KOPT-K1 (cell line): ENCODE data around the gene SLIT1.

Experiments used
- H3K27ac ChIP-seq: fragments of 200-600 bp; sonication (generic); 2 replicates; pipeline ENCODE4 v1.5.1; 2016; ENCODE audit warnings: antibody characterized with exemption, mild to moderate bottlenecking, low read depth, low read length; ENCODE audit not compliant: poor library complexity, severe bottlenecking
- H3K36me3 ChIP-seq: fragments of 200-600 bp; sonication (generic); 2 replicates; pipeline ENCODE4 v1.5.1; 2017; ENCODE audit warnings: antibody characterized with exemption, mild to moderate bottlenecking, low read length, moderate library complexity; ENCODE audit not compliant: insufficient read depth
- H3K9me3 ChIP-seq: fragments of 200-600 bp; sonication (generic); 2 replicates; pipeline ENCODE4 v1.5.1; 2017; ENCODE audit warnings: antibody characterized with exemption, low read length, mild to moderate bottlenecking; ENCODE audit not compliant: insufficient read depth, poor library complexity, severe bottlenecking

SLIT1 gene

GRCh38 chr10:96999337-96999736 is 186.4 kb downstream of the SLIT1 start:
- Histone ChIP-seq H3K27ac (no peak overlapping the region), H3K36me3 (peaks cover 72% of the 10 kb centered on the region), H3K9me3 (no peaks in the 10 kb centered on the region)

- Histone ChIP-seq H3K36me3 (peaks cover 62% of the 10 kb centered on the region), H3K27ac (no peak overlapping the region), H3K9me3 (no peaks in the 10 kb centered on the region)
Measured at GRCh38 chr10:96998329-96998888, 187.3 kb downstream of the SLIT1 start.

DNA sequence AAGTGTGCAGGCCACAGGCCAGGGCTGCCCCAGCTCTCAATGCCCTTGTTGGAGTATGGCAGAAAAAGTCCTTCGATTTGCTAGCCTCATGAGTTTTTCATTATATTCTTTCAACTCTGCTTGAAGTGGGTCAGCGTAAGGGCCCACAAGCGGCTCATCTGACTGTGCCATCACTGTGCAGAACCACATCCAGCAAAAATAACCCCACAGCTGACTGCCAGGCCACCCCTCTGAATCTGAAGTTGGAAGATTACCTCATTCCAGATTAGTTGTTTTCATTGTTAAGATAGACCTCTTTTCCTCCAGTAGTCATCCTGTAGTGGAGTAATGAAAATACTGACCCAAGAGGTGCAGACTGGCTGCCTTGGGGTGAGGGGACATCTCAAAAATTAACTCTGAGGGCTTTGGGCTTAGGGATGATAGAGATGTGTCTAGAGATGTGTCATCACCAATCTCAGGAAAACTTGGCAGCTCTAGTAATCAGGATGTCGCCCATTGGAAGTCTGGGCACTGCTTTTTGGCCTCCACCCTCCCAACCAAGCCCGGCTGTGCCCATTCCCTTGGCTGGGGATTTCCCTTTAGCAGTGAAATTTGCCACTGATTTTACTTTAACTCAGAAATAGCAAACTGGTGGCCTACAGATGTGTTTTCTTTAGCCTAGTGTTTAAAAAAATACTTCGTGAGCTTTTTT is 189.3 kb downstream of the SLIT1 start:
- Histone ChIP-seq H3K27ac (no peak overlapping the region), H3K9me3 (no peaks in the 10 kb centered on the region), H3K36me3 (peaks cover 43% of the 10 kb centered on the region)

GRCh38 chr10:96995851-96996250 is 189.9 kb downstream of the SLIT1 start:
- peaks cover 37% of the 10 kb centered on the region for H3K36me3 ChIP-seq
- no peaks in the 10 kb centered on the region for H3K9me3 ChIP-seq
- no peak overlapping the region for H3K27ac ChIP-seq

GRCh38 chr10:96992721-96993120 is 193.0 kb downstream of the SLIT1 start:
- Histone ChIP-seq H3K27ac (no peak overlapping the region), H3K36me3 (peaks cover 8% of the 10 kb centered on the region), H3K9me3 (no peaks in the 10 kb centered on the region)

GRCh38 chr10:96991313-96991841 is 194.4 kb downstream of the SLIT1 start:
- H3K9me3 ChIP-seq, result no peaks in the 10 kb centered on the region
- no peaks in the 10 kb centered on the region for H3K36me3 ChIP-seq
- H3K27ac ChIP-seq, result no peak overlapping the region

- Histone ChIP-seq H3K9me3 (no peaks in the 10 kb centered on the region), H3K36me3 (peaks cover 5% of the 10 kb centered on the region; the same call in 1 of the 2 replicates), H3K27ac (no peak overlapping the region)
Measured at GRCh38 chr10:96988426-96988825, 197.3 kb downstream of the SLIT1 start.

- no peak overlapping the region for H3K27ac ChIP-seq
- H3K36me3 ChIP-seq, result peaks cover 11% of the 10 kb centered on the region; the same call in 1 of the 2 replicates
- no peaks in the 10 kb centered on the region for H3K9me3 ChIP-seq
Measured at GRCh38 chr10:96987842-96988175, 197.9 kb downstream of the SLIT1 start.

DNA sequence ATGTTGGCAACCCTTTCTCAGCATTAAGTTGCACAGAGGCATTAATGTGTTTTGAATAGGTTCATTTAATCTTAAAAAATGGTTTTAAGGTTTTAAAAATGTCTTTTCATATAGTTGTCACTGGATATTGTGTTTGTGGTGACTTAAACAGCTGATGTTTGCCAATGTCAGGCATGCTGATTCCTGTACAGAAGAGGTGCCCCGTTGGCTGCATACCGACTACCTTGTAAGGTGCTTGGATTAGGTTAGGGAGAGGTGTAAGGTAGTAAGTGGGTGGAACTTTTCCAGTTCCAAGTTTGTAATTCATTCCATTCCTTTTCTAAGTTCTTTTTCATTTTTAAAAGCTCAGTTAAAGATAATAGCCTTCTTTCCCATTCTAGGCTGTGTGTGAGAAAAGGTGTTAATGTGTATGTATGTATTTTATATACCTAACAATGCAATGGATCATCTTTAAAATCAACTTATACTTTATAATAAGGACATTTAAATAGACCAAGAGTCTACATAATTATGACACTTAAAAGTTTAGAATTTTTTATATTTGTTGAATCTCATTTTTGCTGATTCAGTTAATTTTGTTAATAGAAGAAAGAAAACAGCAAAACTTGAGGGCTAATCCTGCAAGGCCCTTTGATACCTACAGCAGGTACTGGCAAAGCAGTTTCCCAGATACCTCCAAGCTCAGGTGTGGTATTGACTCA is 198.5 kb downstream of the SLIT1 start:
- Histone ChIP-seq H3K9me3 (no peaks in the 10 kb centered on the region), H3K27ac (no peak overlapping the region), H3K36me3 (peaks cover 16% of the 10 kb centered on the region)

- Histone ChIP-seq H3K9me3 (no peaks in the 10 kb centered on the region), H3K36me3 (peaks cover 26% of the 10 kb centered on the region), H3K27ac (no peak overlapping the region)
Measured at GRCh38 chr10:96986200-96986856, 199.4 kb downstream of the SLIT1 start.

- Histone ChIP-seq H3K27ac (no peak overlapping the region), H3K36me3 (peaks cover 34% of the 10 kb centered on the region), H3K9me3 (no peaks in the 10 kb centered on the region)
Measured at GRCh38 chr10:96984541-96985131, 201.1 kb downstream of the SLIT1 start.

DNA sequence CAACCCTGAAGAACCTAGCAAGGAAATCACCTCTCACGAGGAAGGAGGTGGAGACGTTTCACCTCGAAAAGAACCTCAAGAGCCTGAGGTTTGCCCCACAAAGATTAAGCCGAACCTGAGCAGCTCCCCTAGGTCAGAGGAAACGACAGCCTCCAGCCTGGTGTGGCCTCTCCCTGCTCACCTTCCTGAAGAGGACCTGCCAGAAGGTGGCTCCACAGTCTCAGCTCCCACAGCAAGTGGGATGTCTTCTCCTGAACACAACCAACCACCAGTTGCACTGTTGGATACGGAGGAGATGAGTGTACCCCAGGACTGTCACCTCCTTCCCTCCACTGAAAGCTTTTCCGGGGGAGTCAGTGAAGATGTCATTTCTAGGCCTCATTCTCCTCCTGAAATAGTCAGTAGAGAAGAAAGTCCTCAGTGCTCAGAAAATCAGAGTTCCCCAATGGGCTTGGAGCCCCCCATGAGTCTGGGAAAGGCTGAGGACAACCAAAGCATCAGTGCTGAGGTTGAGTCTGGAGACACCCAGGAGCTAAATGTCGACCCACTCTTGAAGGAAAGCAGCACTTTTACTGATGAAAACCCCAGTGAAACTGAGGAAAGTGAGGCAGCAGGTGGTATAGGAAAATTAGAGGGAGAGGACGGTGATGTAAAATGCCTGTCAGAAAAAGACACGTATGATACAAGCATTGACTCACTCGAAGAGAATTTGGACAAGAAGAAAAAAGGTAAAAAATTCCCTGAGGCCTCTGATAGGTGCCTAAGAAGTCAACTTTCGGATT is 203.4 kb downstream of the SLIT1 start:
- H3K27ac ChIP-seq, result no peak overlapping the region
- no peaks in the 10 kb centered on the region for H3K9me3 ChIP-seq
- H3K36me3 ChIP-seq, result peaks cover 34% of the 10 kb centered on the region

GRCh38 chr10:96978621-96979154 is 207.1 kb downstream of the SLIT1 start:
- no peak overlapping the region for H3K27ac ChIP-seq
- H3K9me3 ChIP-seq, result no peaks in the 10 kb centered on the region
- peaks cover 32% of the 10 kb centered on the region for H3K36me3 ChIP-seq

GRCh38 chr10:96975136-96975535 is 210.6 kb downstream of the SLIT1 start:
- no peaks in the 10 kb centered on the region for H3K9me3 ChIP-seq
- H3K36me3 ChIP-seq, result no peaks in the 10 kb centered on the region
- H3K27ac ChIP-seq, result no peak overlapping the region
